GM13976 (cell line): Measurements from ENCODE around the gene SPCS2.

Experiments used
- DNase-seq: peaks from one replicate; pipeline ENCODE4 v3.0.0; 2012; ENCODE audit warnings: low spot score
- CTCF ChIP-seq: IDR thresholded peaks from 2 replicates; pipeline ENCODE4 v1.5.1; 2012; ENCODE audit warnings: borderline replicate concordance, mild to moderate bottlenecking; ENCODE audit not compliant: insufficient read depth; ENCODE audit errors: extremely low read depth, missing control alignments, control extremely low read depth
- in situ Hi-C: fragments of 300-500 bp; cut with MboI; formaldehyde crosslinking; loops from one replicate; pipeline ENCODE4 v1.12.0; 2022; ENCODE audit warnings: low sequenced_read_pairs, mixed read lengths, inconsistent platforms; ENCODE audit not compliant: unreplicated experiment

The SPCS2 gene

DNA sequence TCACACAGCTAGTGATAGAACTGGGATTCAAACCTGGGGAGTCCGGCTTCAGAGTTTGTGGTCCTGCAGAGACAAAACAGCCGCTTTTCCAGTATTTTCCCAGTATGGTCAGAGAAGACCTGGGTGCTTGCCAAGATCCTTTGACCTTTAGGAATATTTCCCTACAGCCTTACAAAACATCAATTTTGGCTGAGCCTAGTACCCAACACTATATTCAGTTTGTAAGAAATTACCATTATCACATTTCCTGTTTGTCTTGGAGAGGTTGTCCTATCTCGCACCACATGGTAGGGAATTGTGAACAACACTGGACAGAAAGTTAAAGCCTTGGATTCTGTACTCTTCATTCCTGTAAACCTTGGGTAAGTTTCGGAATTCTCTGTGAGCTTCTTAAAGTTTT lies 29.0 kb downstream of the SPCS2 start:
- TF ChIP-seq CTCF, result no peak
- no peak for DNase-seq
- in situ Hi-C loops, result no loop called here

DNA sequence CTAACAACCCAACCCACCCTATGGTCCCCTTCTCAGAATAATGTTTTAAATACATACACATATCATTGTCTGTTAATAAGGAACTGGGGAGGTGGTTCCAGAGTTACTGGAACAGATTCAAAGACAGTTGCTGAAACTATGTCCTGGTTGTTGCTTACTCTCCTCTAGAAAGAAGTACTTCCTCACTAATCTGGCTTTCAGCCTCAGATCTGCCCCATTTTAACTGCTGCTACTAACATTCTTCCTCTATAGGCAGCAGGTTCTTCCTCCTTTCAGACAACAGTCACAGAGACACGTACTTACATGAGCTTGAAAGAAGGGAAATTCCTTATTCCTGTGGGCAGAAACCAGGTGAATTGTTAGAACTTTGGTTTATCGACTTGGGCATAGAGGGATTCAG lies 31.6 kb downstream of the SPCS2 start:
- in situ Hi-C loops, result no loop called here
- TF ChIP-seq CTCF, result no peak
- DNase-seq, result no peak

- in situ Hi-C loops, result no loop called here
- TF ChIP-seq CTCF, result no peak
- no peak for DNase-seq
Observed at GRCh38 chr11:74981888-74982287, 32.8 kb downstream of the SPCS2 start.

GRCh38 chr11:74984070-74984469 lies 35.0 kb downstream of the SPCS2 start:
- in situ Hi-C loops, result no loop called here
- TF ChIP-seq CTCF, result no peak

DNA sequence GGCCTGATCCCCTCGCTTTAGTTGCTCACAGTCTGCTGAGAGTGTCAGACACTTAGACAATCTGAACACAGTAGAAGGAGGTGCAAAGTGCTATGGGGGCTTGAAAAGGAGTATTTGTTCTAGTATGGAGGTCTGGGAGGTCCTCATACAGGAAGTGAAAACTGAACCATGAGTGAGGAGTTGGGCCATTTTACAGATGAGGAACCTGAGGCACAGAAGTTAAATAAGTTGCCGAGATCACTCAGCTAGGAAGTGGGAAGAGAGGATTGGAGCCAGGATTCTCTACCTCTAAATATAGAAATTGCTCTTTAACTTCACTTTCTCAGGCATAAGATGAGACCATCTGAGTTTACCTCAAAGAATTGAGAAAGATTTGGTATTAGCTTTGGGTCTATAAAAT lies 35.7 kb downstream of the SPCS2 start:
- in situ Hi-C loops, result no loop called here
- TF ChIP-seq CTCF, result no peak
- no peak for DNase-seq

More at GRCh38 chr11:74984070-74984469, 35.0 kb downstream of the SPCS2 start:
- no peak for DNase-seq

GRCh38 chr11:74988541-74989259 lies 39.6 kb downstream of the SPCS2 start, which contains the start of gene NEU3:
NEU3 (plus strand) TSS chr11:74988933; CDS start chr11:74989061, 128 bp downstream.
- peak; percentile 93 for DNase-seq
- TF ChIP-seq CTCF, result no peak
- in situ Hi-C loops, result no loop called here
